Measurements from ENCODE around the gene FES. TPM values are rescaled to one million over a fixed set of nuclear protein-coding genes. Genes with fewer than 3 reads are reported as not detected.

The FES gene
- total RNA-seq, 4 donors from 2014 or later, result 7.0 to 18.3 (median 14.0) TPM

DNA sequence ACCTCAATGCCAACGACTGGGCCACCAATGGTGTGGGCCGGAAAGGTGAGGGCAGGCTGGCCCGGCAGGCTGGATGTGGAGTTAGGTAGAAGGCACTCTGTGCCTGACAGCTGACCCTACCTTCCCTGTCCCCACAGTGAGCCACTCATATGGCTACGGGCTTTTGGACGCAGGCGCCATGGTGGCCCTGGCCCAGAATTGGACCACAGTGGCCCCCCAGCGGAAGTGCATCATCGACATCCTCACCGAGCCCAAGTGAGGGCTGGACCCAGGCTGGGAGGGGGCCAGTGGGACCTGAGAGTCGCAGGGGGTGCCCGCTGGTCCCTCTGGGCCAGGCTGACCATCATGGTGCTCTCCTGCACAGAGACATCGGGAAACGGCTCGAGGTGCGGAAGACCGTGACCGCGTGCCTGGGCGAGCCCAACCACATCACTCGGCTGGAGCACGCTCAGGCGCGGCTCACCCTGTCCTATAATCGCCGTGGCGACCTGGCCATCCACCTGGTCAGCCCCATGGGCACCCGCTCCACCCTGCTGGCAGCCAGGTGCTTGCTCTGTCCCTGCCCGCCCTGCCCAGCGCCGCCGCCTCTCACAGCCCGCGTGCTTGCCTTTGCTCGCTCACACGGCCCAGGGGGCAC is 4.5 kb upstream of the FES start:
- H3K27ac ChIP-seq, result no peak overlapping the region
- in situ Hi-C loops (cut with MboI; ENCODE audit: low pct_ligation_motif_present in 1 of 4, low pct_unique_long_range_greater_than_20kb in 1 of 4, low sequenced_read_pairs in 3 of 4), result loop anchor here in 3 of 4 donors (10.0 to 25.0 kb wide), 3 partner anchors 218 to 568 kb away; no protein-coding TSS in a partner anchor
- WGBS, 2 donors (ENCODE audit: low coverage in 1 of 2), result 96% methylated on average over 35 of the region's 35 CpGs; no CpG with 5 or more reads in 1 of the 2 donors
- no peaks in the 10 kb centered on the region for H3K9me3 ChIP-seq
- peaks cover 0 to 38% (median 17%) of the 10 kb centered on the region in 4 donors for H3K36me3 ChIP-seq
- intact Hi-C loops (cut with DNase I; ENCODE audit: low total_unique reads), result loop anchor here (10.0 kb wide), 1 partner anchor 165 kb away; the partner anchor contains the start of gene BLM
- H3K4me3 ChIP-seq, result no peak overlapping the region
- peaks cover 3 to 20% (median 16%) of the 10 kb centered on the region in 4 donors for H3K4me1 ChIP-seq
- H3K27me3 ChIP-seq, result no peaks in the 10 kb centered on the region
- TF ChIP-seq EP300 (IDR thresholded peaks at IDR 0.05; ENCODE audit: low read depth) (no peak), POLR2A (IDR thresholded peaks at IDR 0.05) (no peak), POLR2AphosphoS5 (IDR thresholded peaks at IDR 0.05) (no peak)
- TF ChIP-seq, protein P1, sequence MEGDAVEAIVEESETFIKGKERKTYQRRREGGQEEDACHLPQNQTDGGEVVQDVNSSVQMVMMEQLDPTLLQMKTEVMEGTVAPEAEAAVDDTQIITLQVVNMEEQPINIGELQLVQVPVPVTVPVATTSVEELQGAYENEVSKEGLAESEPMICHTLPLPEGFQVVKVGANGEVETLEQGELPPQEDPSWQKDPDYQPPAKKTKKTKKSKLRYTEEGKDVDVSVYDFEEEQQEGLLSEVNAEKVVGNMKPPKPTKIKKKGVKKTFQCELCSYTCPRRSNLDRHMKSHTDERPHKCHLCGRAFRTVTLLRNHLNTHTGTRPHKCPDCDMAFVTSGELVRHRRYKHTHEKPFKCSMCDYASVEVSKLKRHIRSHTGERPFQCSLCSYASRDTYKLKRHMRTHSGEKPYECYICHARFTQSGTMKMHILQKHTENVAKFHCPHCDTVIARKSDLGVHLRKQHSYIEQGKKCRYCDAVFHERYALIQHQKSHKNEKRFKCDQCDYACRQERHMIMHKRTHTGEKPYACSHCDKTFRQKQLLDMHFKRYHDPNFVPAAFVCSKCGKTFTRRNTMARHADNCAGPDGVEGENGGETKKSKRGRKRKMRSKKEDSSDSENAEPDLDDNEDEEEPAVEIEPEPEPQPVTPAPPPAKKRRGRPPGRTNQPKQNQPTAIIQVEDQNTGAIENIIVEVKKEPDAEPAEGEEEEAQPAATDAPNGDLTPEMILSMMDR (IDR thresholded peaks at IDR 0.05), result no peak
- DNase-seq, result no peak

- in situ Hi-C loops (cut with MboI; ENCODE audit: low pct_ligation_motif_present in 1 of 4, low pct_unique_long_range_greater_than_20kb in 1 of 4, low sequenced_read_pairs in 3 of 4) (loop anchor here in 3 of 4 donors (10.0 to 25.0 kb wide), 3 partner anchors 218 to 568 kb away; no protein-coding TSS in a partner anchor), intact Hi-C loops (cut with DNase I; ENCODE audit: low total_unique reads) (loop anchor here (10.0 kb wide), 1 partner anchor 166 kb away; the partner anchor contains the start of gene BLM)
- no peak for TF ChIP-seq EP300 (IDR thresholded peaks at IDR 0.05; ENCODE audit: low read depth)
- no peak for TF ChIP-seq POLR2A (IDR thresholded peaks at IDR 0.05)
- no peak for TF ChIP-seq POLR2AphosphoS5 (IDR thresholded peaks at IDR 0.05)
- TF ChIP-seq, protein P1 (IDR thresholded peaks at IDR 0.05), result no peak
- Histone ChIP-seq H3K4me1 (peaks cover 6 to 27% (median 19%) of the 10 kb centered on the region in 4 donors), H3K36me3 (peaks cover 0 to 38% (median 17%) of the 10 kb centered on the region in 4 donors), H3K4me3 (no peak overlapping the region), H3K27ac (no peak overlapping the region), H3K9me3 (no peaks in the 10 kb centered on the region), H3K27me3 (no peaks in the 10 kb centered on the region)
- 86% methylated on average over 16 of the region's 16 CpGs; no CpG with 5 or more reads in 1 of the 2 donors for WGBS, 2 donors (ENCODE audit: low coverage in 1 of 2)
- DNase-seq, result no peak
Measured at GRCh38 chr15:90880381-90881145, 3.7 kb upstream of the FES start.

GRCh38 chr15:90881181-90881977 is 2.9 kb upstream of the FES start:
- Histone ChIP-seq H3K4me1 (peaks cover 6 to 33% (median 23%) of the 10 kb centered on the region in 4 donors), H3K27me3 (no peaks in the 10 kb centered on the region), H3K4me3 (no peak overlapping the region), H3K9me3 (no peaks in the 10 kb centered on the region), H3K27ac (no peak overlapping the region), H3K36me3 (peaks cover 0 to 34% (median 16%) of the 10 kb centered on the region in 4 donors)
- TF ChIP-seq EP300 (IDR thresholded peaks at IDR 0.05; ENCODE audit: low read depth) (no peak), POLR2AphosphoS5 (IDR thresholded peaks at IDR 0.05) (no peak), POLR2A (IDR thresholded peaks at IDR 0.05) (no peak)
- TF ChIP-seq, protein P1 (IDR thresholded peaks at IDR 0.05), result no peak
- DNase-seq, result no peak
- in situ Hi-C loops (cut with MboI; ENCODE audit: low pct_ligation_motif_present in 1 of 4, low pct_unique_long_range_greater_than_20kb in 1 of 4, low sequenced_read_pairs in 3 of 4), result loop anchor here in 3 of 4 donors (10.0 to 25.0 kb wide), 3 partner anchors 219 to 569 kb away; no protein-coding TSS in a partner anchor
- 80% methylated on average over 29 of the region's 35 CpGs; no CpG with 5 or more reads in 1 of the 2 donors for WGBS, 2 donors (ENCODE audit: low coverage in 1 of 2)
- intact Hi-C loops (cut with DNase I; ENCODE audit: low total_unique reads), result loop anchor here (10.0 kb wide), 1 partner anchor 167 kb away; the partner anchor contains the start of gene BLM

All from transverse colon (tissue), 4 donors.